ENCODE measurements around the gene ZNF385B. TPM values are rescaled to one million over a fixed set of nuclear protein-coding genes. Genes with fewer than 3 reads are reported as not detected.

The ZNF385B gene
- total RNA-seq, 1 experiment from 2014 or later, result 2.2 TPM

- H3K4me1 Mint-ChIP-seq, result no peaks in the 10 kb centered on the region
- POLR2A ChIA-PET, result no interaction called here
- no peaks in the 10 kb centered on the region for H3K27me3 Mint-ChIP-seq (ENCODE audit: low read depth)
- H3K36me3 Mint-ChIP-seq, result peaks cover 23% of the 10 kb centered on the region
- H3K9me3 Mint-ChIP-seq, result peaks cover 30% of the 10 kb centered on the region
- H3K27ac Mint-ChIP-seq, result no peak overlapping the region
- CTCF ChIA-PET, result interaction anchor here (1.0 kb wide), 1 partner anchor 21 kb away, joined by 3 read pairs; no protein-coding TSS in a partner anchor
- no peak for ATAC-seq
- TF ChIP-seq ZNF512 (CRISPR knock-in tag; IDR thresholded peaks at IDR 0.05; ENCODE audit: borderline replicate concordance), result no peak
- no peak for TF ChIP-seq ZNF121 (CRISPR knock-in tag; IDR thresholded peaks at IDR 0.05)
- no peak for TF ChIP-seq PRRX2 (CRISPR knock-in tag; IDR thresholded peaks at IDR 0.05)
- no peak for TF ChIP-seq E2F4 (CRISPR knock-in tag; IDR thresholded peaks at IDR 0.05; ENCODE audit: borderline replicate concordance, low read depth)
- TF ChIP-seq NFATC4 (CRISPR knock-in tag; IDR thresholded peaks at IDR 0.05), result no peak
- no peak for TF ChIP-seq SMAD4 (CRISPR knock-in tag; IDR thresholded peaks at IDR 0.05)
- no peak for TF ChIP-seq AR (CRISPR knock-in tag; IDR thresholded peaks at IDR 0.05)
- TF ChIP-seq PREB (CRISPR knock-in tag; IDR thresholded peaks at IDR 0.05; ENCODE audit: borderline replicate concordance), result no peak
- TF ChIP-seq ZNF416 (CRISPR knock-in tag; IDR thresholded peaks at IDR 0.05), result no peak
- TF ChIP-seq E2F5 (CRISPR knock-in tag; IDR thresholded peaks at IDR 0.05), result no peak
- no peak for TF ChIP-seq ZNF232 (CRISPR knock-in tag; IDR thresholded peaks at IDR 0.05)
- no peak for TF ChIP-seq ZMAT4 (CRISPR knock-in tag; IDR thresholded peaks at IDR 0.05)
- TF ChIP-seq ARID4B (CRISPR knock-in tag; IDR thresholded peaks at IDR 0.05; ENCODE audit: borderline replicate concordance), result no peak
- no peak overlapping the region for H3K4me3 Mint-ChIP-seq
- DNase-seq (ENCODE audit: low spot score), result no peak
Observed at GRCh38 chr2:179455824-179456223, 405.6 kb downstream of the ZNF385B start.
